ENCODE data around the gene SLC1A7. TPM values are rescaled to one million over a fixed set of nuclear protein-coding genes. Genes with fewer than 3 reads are reported as not detected.

Gene SLC1A7
- total and polyA plus RNA-seq, 2 of the 13 experiments (the other 11 are each of a cell fraction or from before 2014, with no cell fraction given): 0.04 to 2.0 TPM

DNA sequence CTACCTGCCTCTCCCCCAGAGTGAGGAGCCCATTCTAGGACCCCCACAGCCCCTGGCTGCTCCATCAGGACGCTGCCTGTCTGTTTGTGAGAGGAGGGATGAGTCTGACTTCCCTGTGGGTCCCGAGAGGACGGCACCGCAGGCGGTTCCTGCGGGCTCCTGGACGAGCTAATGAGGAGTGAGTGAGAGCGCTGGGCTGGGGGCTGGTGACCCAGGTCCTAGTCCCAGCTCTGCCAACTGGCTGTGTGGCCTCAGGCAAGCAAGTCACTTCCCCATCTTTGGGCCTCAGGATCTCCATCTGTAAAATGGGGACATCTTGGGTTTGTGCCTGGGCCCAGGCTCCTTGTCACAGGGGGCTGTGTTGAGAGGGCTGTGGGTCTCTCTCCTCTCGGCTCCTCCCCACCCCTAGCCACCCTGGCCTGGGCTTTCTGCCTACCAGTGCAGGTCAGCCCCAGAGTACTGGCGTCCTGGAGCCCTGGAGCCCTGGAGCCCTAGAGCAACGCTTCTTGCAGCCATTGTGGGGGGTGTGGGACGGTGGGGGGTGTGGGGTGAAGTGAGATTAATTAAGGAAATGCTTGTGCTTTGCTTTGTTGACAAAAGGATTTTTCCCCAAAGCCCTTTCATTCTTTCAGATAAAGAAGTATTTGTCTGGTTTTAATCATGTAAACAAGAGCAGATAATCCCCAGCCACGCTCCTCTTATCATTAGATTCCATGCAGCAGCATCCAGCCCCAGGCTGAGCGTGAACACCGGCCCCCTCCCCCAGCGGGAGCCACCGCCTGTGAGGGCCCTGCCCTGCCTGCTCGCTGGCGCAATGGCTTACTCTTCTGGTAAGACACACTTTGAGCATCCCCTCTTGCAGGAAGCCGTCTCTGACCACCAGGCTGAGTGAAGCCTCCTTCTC, 26.8 kb downstream of the SLC1A7 start:
- ATAC-seq: peak; percentile 40
- Histone ChIP-seq H3K9ac (ENCODE audit: insufficient read depth, low read depth, low read length) (no peak overlapping the region), H3K79me2 (ENCODE audit: insufficient read depth, low read length) (no peaks in the 10 kb centered on the region), H3K36me3 (replicated peaks in 1 of 2; ENCODE audit: control insufficient read depth in 1 of 2, insufficient read depth in 2 of 2, low read length in 2 of 2) (no peaks in the 10 kb centered on the region), H3K9me3 (ENCODE audit: low read length) (no peaks in the 10 kb centered on the region; the same call in 1 of the 2 replicates), H3K4me3 (replicated peaks in 1 of 3; ENCODE audit: insufficient read depth in 1 of 3, low read depth in 2 of 3, low read length in 3 of 3) (peak overlapping the region in 1 of 3 experiments; percentile 48; a peak in 1 of 6 replicates), H3K4me1 (ENCODE audit: insufficient read depth, low read length) (peaks cover 87% of the 10 kb centered on the region), H3K27me3 (ENCODE audit: control insufficient read depth in 1 of 2, insufficient read depth in 2 of 2, low read length in 2 of 2) (peaks cover 10 to 58% of the 10 kb centered on the region in 2 experiments), H3K4me2 (ENCODE audit: low read depth, low read length) (peak overlapping the region; percentile 66), H4K20me1 (ENCODE audit: insufficient read depth, low read length) (no peaks in the 10 kb centered on the region), H3K27ac (ENCODE audit: extremely low read length, insufficient read depth, low read length) (no peak overlapping the region), H2AFZ (ENCODE audit: low read length) (no peak overlapping the region)
- ChIA-PET CTCF (ENCODE audit: low intra/inter-chr PET ratio, low total read pairs) (no interaction called here), POLR2A (no interaction called here)
- intact Hi-C loops (cut with micrococcal nuclease; ENCODE audit: unreplicated experiment): no loop called here
- peak; percentile 48 for DNase-seq (ENCODE audit: low spot score)
- WGBS (ENCODE audit: low lambda C conversion rate): 39% methylated on average over 13 of the region's 20 CpGs
- no TSS peak for BruUV-seq (replicated peaks)
- FAIRE-seq: no peak
- in situ Hi-C loops (cut with HindIII; ENCODE audit: extremely low pct_ligation_motif_present, low pct_unique_long_range_greater_than_20kb): no loop called here
- no peak for TF ChIP-seq ZNF143 (CRISPR knock-in tag; IDR thresholded peaks at IDR 0.05)
- no peak for TF ChIP-seq NONO (IDR thresholded peaks at IDR 0.05)
- TF ChIP-seq NONO (CRISPR knock-in tag; conservative IDR thresholded peaks at IDR 0.05): no peak
- 0 out of 2 replicates have a peak, but pooled peaks have one; percentile 17 for TF ChIP-seq ZNF335 (CRISPR knock-in tag; IDR thresholded peaks at IDR 0.05)
- 0 out of 2 replicates have a peak, but pooled peaks have one; percentile 28 for TF ChIP-seq KDM2A (CRISPR knock-in tag; IDR thresholded peaks at IDR 0.05; ENCODE audit: borderline replicate concordance, low read depth)
- TF ChIP-seq REL (CRISPR knock-in tag; conservative IDR thresholded peaks at IDR 0.05): no peak
- peak; percentile 84 for TF ChIP-seq PITX1 (CRISPR knock-in tag; IDR thresholded peaks at IDR 0.05)
- TF ChIP-seq ZNF629 (CRISPR knock-in tag; conservative IDR thresholded peaks at IDR 0.05): peak; percentile 88
- TF ChIP-seq RARA (CRISPR knock-in tag; IDR thresholded peaks at IDR 0.05): peak; percentile 46; the same call in 1 of the 2 replicates
- peak; percentile 52; the same call in 1 of the 2 replicates for TF ChIP-seq FOSL2 (CRISPR knock-in tag; IDR thresholded peaks at IDR 0.05)
- no peak for TF ChIP-seq KDM4B (CRISPR knock-in tag; IDR thresholded peaks at IDR 0.05)
- TF ChIP-seq TEAD2 (CRISPR knock-in tag; IDR thresholded peaks at IDR 0.05): no peak
- peak; percentile 86 for TF ChIP-seq PATZ1 (CRISPR knock-in tag; IDR thresholded peaks at IDR 0.05)
- TF ChIP-seq SOX6 (IDR thresholded peaks at IDR 0.05): no peak
- TF ChIP-seq SOX6 (CRISPR knock-in tag; IDR thresholded peaks at IDR 0.05): peak; percentile 74
- peak; percentile 29 for TF ChIP-seq ERF (CRISPR knock-in tag; IDR thresholded peaks at IDR 0.05)
- TF ChIP-seq FOXK1 (CRISPR knock-in tag; IDR thresholded peaks at IDR 0.05; ENCODE audit: borderline replicate concordance, low read depth): 0 out of 2 replicates have a peak, but pooled peaks have one; percentile 13
- no peak for TF ChIP-seq TFDP2 (CRISPR knock-in tag; IDR thresholded peaks at IDR 0.05)
- TF ChIP-seq, protein P1, sequence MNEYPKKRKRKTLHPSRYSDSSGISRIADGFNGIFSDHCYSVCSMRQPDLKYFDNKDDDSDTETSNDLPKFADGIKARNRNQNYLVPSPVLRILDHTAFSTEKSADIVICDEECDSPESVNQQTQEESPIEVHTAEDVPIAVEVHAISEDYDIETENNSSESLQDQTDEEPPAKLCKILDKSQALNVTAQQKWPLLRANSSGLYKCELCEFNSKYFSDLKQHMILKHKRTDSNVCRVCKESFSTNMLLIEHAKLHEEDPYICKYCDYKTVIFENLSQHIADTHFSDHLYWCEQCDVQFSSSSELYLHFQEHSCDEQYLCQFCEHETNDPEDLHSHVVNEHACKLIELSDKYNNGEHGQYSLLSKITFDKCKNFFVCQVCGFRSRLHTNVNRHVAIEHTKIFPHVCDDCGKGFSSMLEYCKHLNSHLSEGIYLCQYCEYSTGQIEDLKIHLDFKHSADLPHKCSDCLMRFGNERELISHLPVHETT (CRISPR knock-in tag; conservative IDR thresholded peaks at IDR 0.05): no peak
- TF ChIP-seq, protein P2, sequence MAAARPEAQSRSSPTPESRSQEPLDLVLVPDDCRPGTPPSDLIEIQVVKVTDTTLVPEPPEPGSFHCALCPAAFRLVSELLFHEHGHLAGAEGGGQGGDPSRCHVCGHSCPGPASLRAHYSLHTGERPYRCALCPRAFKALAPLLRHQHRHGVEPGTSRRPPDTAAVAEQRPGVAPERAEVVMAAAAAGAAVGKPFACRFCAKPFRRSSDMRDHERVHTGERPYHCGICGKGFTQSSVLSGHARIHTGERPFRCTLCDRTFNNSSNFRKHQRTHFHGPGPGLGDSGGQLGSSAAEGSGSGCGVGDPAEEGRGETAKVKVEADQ (CRISPR knock-in tag; IDR thresholded peaks at IDR 0.05; ENCODE audit: borderline replicate concordance): no peak

All from HepG2 (cell line).